Parathyroid adenoma (tissue), 2 donors: Measurements from ENCODE around the gene PPIL4.

Experiments used
- H2AFZ ChIP-seq: fragments of 300-600 bp; sonication (generic); one replicate; pipeline ENCODE4 v1.7.0; 2017; ENCODE audit warnings: antibody characterized with exemption, mild to moderate bottlenecking
- H3K27ac ChIP-seq: fragments of 300-600 bp; sonication (generic); one replicate; pipeline ENCODE4 v1.7.0; 2017
- H3K27me3 ChIP-seq: fragments of 300-600 bp; sonication (generic); one replicate; pipeline ENCODE4 v1.7.0; 2017; ENCODE audit warnings: low read length; ENCODE audit not compliant: control insufficient read depth, insufficient read depth
- H3K36me3 ChIP-seq: fragments of 300-600 bp; sonication (generic); one replicate; pipeline ENCODE4 v1.7.0; 2017; ENCODE audit warnings: low read length; ENCODE audit not compliant: control insufficient read depth, insufficient read depth
- H3K4me1 ChIP-seq: fragments of 300-600 bp; sonication (generic); one replicate; pipeline ENCODE4 v1.7.0; 2017; ENCODE audit warnings: control low read depth
- H3K4me2 ChIP-seq: fragments of 300-600 bp; sonication (generic); one replicate; pipeline ENCODE4 v1.7.0; 2017; ENCODE audit warnings: low read length
- H3K4me3 ChIP-seq: fragments of 300-600 bp; sonication (generic); one replicate; pipeline ENCODE4 v1.7.0; 2017; ENCODE audit warnings: low read depth, low read length
- H3K79me2 ChIP-seq: fragments of 300-600 bp; sonication (generic); one replicate; pipeline ENCODE4 v1.7.0; 2017; ENCODE audit warnings: control low read depth
- H3K9ac ChIP-seq: fragments of 300-600 bp; sonication (generic); one replicate; pipeline ENCODE4 v1.7.0; 2017; ENCODE audit warnings: mild to moderate bottlenecking
- H3K9me3 ChIP-seq: fragments of 300-600 bp; sonication (generic); one replicate; pipeline ENCODE4 v1.7.0; 2017; ENCODE audit warnings: low read length; ENCODE audit not compliant: control insufficient read depth
- CTCF ChIP-seq: fragments of 300-600 bp; sonication (generic); IDR thresholded peaks from one replicate; pipeline ENCODE4 v1.7.0; 2017; ENCODE audit warnings: antibody characterized with exemption, mild to moderate bottlenecking
- donor health status: primary hyperparathyroidism.

Gene PPIL4

GRCh38 chr6:149458196-149458595 lies 87.6 kb downstream of the PPIL4 start:
- H3K36me3 ChIP-seq: no peaks in the 10 kb centered on the region
- H3K27me3 ChIP-seq: no peaks in the 10 kb centered on the region

GRCh38 chr6:149457316-149457884 lies 88.4 kb downstream of the PPIL4 start:
- Histone ChIP-seq H2AFZ (no peak overlapping the region), H3K4me2 (no peak overlapping the region), H3K9me3 (no peaks in the 10 kb centered on the region), H3K27me3 (no peaks in the 10 kb centered on the region), H3K4me1 (peaks cover 17% of the 10 kb centered on the region), H3K9ac (no peak overlapping the region), H3K79me2 (no peaks in the 10 kb centered on the region), H3K4me3 (no peak overlapping the region), H3K27ac (no peak overlapping the region), H3K36me3 (no peaks in the 10 kb centered on the region)
- TF ChIP-seq CTCF: no peak

More at GRCh38 chr6:149458196-149458595, 87.6 kb downstream of the PPIL4 start:
- H3K4me1 ChIP-seq: peaks cover 17% of the 10 kb centered on the region
- no peak for TF ChIP-seq CTCF
- H3K9ac ChIP-seq: no peak overlapping the region
- no peaks in the 10 kb centered on the region for H3K79me2 ChIP-seq
- H3K27ac ChIP-seq: no peak overlapping the region
- no peak overlapping the region for H3K4me2 ChIP-seq
- no peak overlapping the region for H2AFZ ChIP-seq
- H3K4me3 ChIP-seq: no peak overlapping the region
- H3K9me3 ChIP-seq: no peaks in the 10 kb centered on the region

- H3K4me2 ChIP-seq: no peak overlapping the region
- H3K4me1 ChIP-seq: peaks cover 17% of the 10 kb centered on the region
- H3K36me3 ChIP-seq: no peaks in the 10 kb centered on the region
- no peaks in the 10 kb centered on the region for H3K27me3 ChIP-seq
- H3K79me2 ChIP-seq: no peaks in the 10 kb centered on the region
- H3K9me3 ChIP-seq: no peaks in the 10 kb centered on the region
- TF ChIP-seq CTCF: no peak
- H2AFZ ChIP-seq: no peak overlapping the region
- no peak overlapping the region for H3K9ac ChIP-seq
- no peak overlapping the region for H3K27ac ChIP-seq
- no peak overlapping the region for H3K4me3 ChIP-seq
These were observed 89.4 kb downstream of the PPIL4 start for GRCh38 chr6:149456311-149457021.

DNA sequence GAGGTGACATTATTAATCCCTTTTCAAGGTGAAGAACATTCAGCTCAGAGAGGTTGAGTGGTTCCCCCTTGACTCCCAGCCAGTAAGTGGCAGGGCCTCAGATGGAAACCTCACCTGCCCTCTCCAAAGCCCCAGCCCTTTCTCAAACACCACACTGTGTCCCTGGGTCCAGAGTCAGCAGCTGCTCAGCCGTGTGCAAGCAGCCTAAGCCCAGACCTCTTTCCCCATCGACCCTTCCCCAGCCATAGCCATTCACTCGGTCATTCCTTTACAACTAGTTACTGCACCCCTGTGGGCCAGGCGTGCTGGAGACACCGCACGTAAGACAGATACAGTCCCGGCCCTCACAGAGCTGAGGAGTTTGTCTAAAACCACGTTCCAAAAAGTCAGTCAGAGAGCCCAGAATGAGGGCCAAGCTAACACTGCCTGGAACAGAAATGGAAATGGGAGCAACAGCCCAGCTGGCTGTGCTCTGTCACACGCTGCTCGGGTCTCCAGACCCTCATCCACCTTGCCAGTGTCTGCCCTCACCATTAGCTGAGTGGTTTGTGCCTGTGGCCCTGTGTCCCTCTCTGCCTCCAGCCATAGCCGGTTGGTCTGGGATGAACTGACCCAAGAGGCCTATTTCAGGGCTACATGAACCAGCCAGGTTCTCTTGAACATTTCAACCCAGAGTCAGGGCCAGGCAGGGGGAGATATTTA lies 90.7 kb downstream of the PPIL4 start:
- Histone ChIP-seq H3K9ac (no peak overlapping the region), H3K27ac (peak overlapping the region; percentile 50)

More for the DNA sequence above, 90.7 kb downstream of the PPIL4 start:
- peaks cover 17% of the 10 kb centered on the region for H3K4me1 ChIP-seq
- H3K79me2 ChIP-seq: no peaks in the 10 kb centered on the region
- no peaks in the 10 kb centered on the region for H3K36me3 ChIP-seq
- no peaks in the 10 kb centered on the region for H3K9me3 ChIP-seq
- no peaks in the 10 kb centered on the region for H3K27me3 ChIP-seq
- no peak overlapping the region for H3K4me2 ChIP-seq
- H2AFZ ChIP-seq: peak overlapping the region; percentile 82
- H3K4me3 ChIP-seq: no peak overlapping the region
- no peak for TF ChIP-seq CTCF
